NCI-H1417 treated with DMSO at 0.1 percent for 48 hours (cell line): Measurements from ENCODE around the gene C5orf22.
"Not testable (repeated sequence)": the region's sequence is repeated elsewhere in the genome, so short reads cannot be mapped to it uniquely, and the experiment has no call there.

Source experiments
- DNase-seq: peaks from one replicate; lab custom pipeline; 2025; lab: John Stamatoyannopoulos, UW

Gene C5orf22

GRCh38 chr5:31554552-31554951 is 22.5 kb downstream of the C5orf22 start:
- DNase-seq, result no peak

- DNase-seq, result no peak
Observed at GRCh38 chr5:31556461-31556860, 24.4 kb downstream of the C5orf22 start.

- no peak for DNase-seq
Observed at GRCh38 chr5:31559942-31560341, 27.8 kb downstream of the C5orf22 start.

GRCh38 chr5:31561946-31562345 is 29.8 kb downstream of the C5orf22 start:
- DNase-seq, result no peak

GRCh38 chr5:31563216-31563615 is 31.1 kb downstream of the C5orf22 start:
- DNase-seq, result no peak

GRCh38 chr5:31566362-31566761 is 34.3 kb downstream of the C5orf22 start:
- not testable (repeated sequence) for DNase-seq

- no peak for DNase-seq
Observed at GRCh38 chr5:31568302-31568835, 36.3 kb downstream of the C5orf22 start.

GRCh38 chr5:31569068-31569467 is 37.0 kb downstream of the C5orf22 start:
- DNase-seq, result no peak

- DNase-seq, result no peak
Observed at GRCh38 chr5:31573494-31574142, 41.5 kb downstream of the C5orf22 start.

- no peak for DNase-seq
Observed at GRCh38 chr5:31574772-31575171, 42.7 kb downstream of the C5orf22 start.

GRCh38 chr5:31577438-31577837 is 45.3 kb downstream of the C5orf22 start:
- no peak for DNase-seq

- no peak for DNase-seq
Observed at GRCh38 chr5:31579558-31579957, 47.5 kb downstream of the C5orf22 start.

GRCh38 chr5:31581498-31582099 is 49.5 kb downstream of the C5orf22 start:
- no peak for DNase-seq

GRCh38 chr5:31583129-31583528 is 51.0 kb downstream of the C5orf22 start:
- no peak for DNase-seq

- DNase-seq, result no peak
Observed at GRCh38 chr5:31585166-31585894, 53.2 kb downstream of the C5orf22 start.

- DNase-seq, result no peak
Observed at GRCh38 chr5:31585895-31586270, 53.8 kb downstream of the C5orf22 start.

- no peak for DNase-seq
Observed at GRCh38 chr5:31587546-31587945, 55.4 kb downstream of the C5orf22 start.

- no peak for DNase-seq
Observed at GRCh38 chr5:31593665-31594064, 61.6 kb downstream of the C5orf22 start.

- DNase-seq, result no peak
Observed at GRCh38 chr5:31596354-31596753, 64.3 kb downstream of the C5orf22 start.

GRCh38 chr5:31598640-31599611 is 66.8 kb downstream of the C5orf22 start:
- no peak for DNase-seq

GRCh38 chr5:31602305-31602704 is 70.2 kb downstream of the C5orf22 start:
- DNase-seq, result not testable (repeated sequence)

- DNase-seq, result no peak
Observed at GRCh38 chr5:31604240-31604639, 72.1 kb downstream of the C5orf22 start.
